ENCODE measurements around the gene ATAD2B. TPM values are rescaled to one million over a fixed set of nuclear protein-coding genes. Genes with fewer than 3 reads are reported as not detected.

ATAD2B gene
- total RNA-seq (2022; extraction: Qiagen RNA extraction), result 5.9 to 8.5 TPM (median 7.2 TPM) in 5 replicates

DNA sequence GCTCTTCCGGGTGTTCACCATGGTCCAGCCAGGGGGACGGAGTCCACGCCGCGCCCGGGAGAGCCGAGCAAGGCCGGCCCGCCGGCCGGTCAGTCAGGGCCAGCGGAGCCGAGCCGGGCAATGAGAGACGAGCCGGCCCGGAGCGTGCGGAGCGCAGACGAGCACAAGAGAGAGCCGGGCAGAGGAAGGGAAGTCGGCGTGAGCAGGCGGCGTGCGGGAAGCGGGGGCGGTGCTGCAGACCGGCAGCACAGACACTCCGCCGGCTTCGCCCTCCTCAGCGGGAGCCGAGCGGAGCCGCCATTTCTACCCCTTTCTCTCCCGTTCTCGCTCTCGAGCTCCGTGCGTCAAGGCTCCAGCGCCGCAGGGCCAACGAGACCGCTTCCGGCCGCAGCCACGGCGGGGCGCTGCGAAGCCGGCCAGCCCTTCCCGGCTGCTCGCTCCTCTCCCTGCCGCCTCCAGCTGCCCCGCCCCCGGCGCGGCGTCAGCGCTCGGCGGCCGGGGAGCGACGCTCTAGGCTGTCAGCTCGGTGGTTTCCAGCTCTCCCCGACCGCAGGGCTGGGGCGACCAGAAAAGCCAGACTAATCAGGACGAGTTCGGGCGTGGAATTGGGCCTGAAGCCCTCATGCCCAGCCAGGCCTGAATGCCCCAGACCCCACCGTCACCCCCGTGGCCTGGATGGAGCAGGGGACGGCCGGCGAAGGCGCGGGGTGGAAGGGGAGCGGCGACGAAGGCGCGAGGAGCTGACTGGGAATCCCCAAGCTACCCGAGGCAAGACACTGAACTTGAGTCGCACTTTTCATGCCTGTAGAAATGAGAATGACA, at the start of gene ATAD2B:
ATAD2B (minus strand) TSS at position 374 of the 822 bp plus-strand sequence; CDS start at position 21, 353 bp downstream.

DNA sequence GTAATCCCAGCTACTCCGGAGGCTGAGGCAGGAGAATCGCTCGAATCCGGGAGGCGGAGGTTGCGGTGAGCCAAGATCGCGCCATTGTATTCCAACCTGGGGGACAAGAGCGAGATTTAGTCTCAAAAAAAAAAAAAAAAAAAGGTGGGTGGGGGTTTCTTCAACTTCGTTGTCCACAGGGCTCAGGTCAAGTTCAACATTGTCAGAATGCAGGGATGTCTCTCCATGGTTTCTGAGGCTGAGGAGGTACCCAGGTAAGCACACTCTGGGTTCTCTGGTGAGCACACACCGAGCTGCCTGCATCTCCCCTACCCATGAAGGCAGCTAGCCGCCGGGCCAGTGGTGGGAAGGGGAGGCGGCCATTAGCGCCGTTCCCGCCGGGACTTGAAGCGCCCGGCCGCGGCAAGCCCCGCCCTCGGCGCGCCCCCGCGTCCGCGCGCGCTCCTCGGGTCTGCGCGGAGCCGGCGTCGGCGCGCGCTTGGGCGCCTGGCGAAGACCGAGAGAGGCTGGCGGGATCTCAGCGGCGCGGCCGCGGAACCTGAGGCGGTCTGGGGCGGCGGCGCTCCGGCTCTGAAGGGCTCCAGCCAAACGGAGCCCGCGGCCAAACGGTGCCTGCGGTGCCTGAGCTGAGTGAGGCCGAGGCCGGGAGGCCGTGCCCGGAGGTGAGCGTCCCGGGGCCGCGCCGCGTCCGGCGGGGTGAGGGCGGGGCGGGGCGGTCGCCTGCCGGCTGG, 13.2 kb upstream of the ATAD2B start, which contains the start of gene UBXN2A:
UBXN2A (plus strand) TSS at position 477 of the 731 bp plus-strand sequence. CDS start 17,852 bp downstream, outside the sequence.

Other genes with a start within 250 kb of the ATAD2B start
- 20.9 to 25.5 TPM (median 22.7 TPM) in 5 replicates for gene UBXN2A, start 13.3 kb upstream of the ATAD2B start, total RNA-seq (2022; extraction: Qiagen RNA extraction)
- gene MFSD2B, start 83.0 kb upstream of the ATAD2B start, total RNA-seq (2022; extraction: Qiagen RNA extraction), result 0.18 to 0.84 TPM (median 0.52 TPM) in 5 replicates
- 12.7 to 15.7 TPM (median 14.7 TPM) in 5 replicates for gene WDCP, start 120.3 kb upstream of the ATAD2B start, total RNA-seq (2022; extraction: Qiagen RNA extraction)
- 10.6 to 13.7 TPM (median 13.1 TPM) in 5 replicates for gene FKBP1B, start 122.6 kb upstream of the ATAD2B start, total RNA-seq (2022; extraction: Qiagen RNA extraction)
- 158 to 181 TPM (median 175 TPM) in 5 replicates for gene SF3B6, start 149.2 kb upstream of the ATAD2B start, total RNA-seq (2022; extraction: Qiagen RNA extraction)
- 257 to 305 TPM (median 269 TPM) in 5 replicates for gene TP53I3, start 157.7 kb upstream of the ATAD2B start, total RNA-seq (2022; extraction: Qiagen RNA extraction)
- gene PFN4, start 196.2 kb upstream of the ATAD2B start, total RNA-seq (2022; extraction: Qiagen RNA extraction), result 1.7 to 2.3 TPM (median 1.8 TPM) in 5 replicates
- gene FAM228B, start 196.3 kb upstream of the ATAD2B start, total RNA-seq (2022; extraction: Qiagen RNA extraction), result 1.6 to 2.2 TPM (median 1.9 TPM) in 5 replicates
- gene FAM228A, start 247.9 kb upstream of the ATAD2B start, total RNA-seq (2022; extraction: Qiagen RNA extraction), result not detected in 5 replicates